Activated CD4-positive, alpha-beta T cell treated with anti-CD3 and anti-CD28 coated beads, Interleukin-2, amount 10 ng/mL, durations not matched to agents 7 days and 5 days (primary cell): ENCODE results near the gene USP51. TPM values are rescaled to one million over a fixed set of nuclear protein-coding genes. Genes with fewer than 3 reads are reported as not detected.
"Not testable (repeated sequence)": the region's sequence is repeated elsewhere in the genome, so short reads cannot be mapped to it uniquely, and the experiment has no call there.

Experiments used
- CTCF ChIA-PET: fragments of 350-600 bp; sonication (Branson Sonifier 250); formaldehyde crosslinking; loops from one replicate; lab custom pipeline; 2021; ENCODE audit warnings: antibody characterized with exemption; lab: Charles Lee
- POLR2A ChIA-PET: fragments of 350-600 bp; sonication (Branson Sonifier 250); formaldehyde crosslinking; loops from one replicate; lab custom pipeline; 2021; ENCODE audit warnings: antibody characterized with exemption; lab: Charles Lee
- DNase-seq: peaks from one replicate; pipeline ENCODE4 v3.0.0-alpha.2; 2020
- H3K27ac Mint-ChIP-seq: one replicate; pipeline ENCODE4 v1.8.0; 2021; ENCODE audit warnings: mild to moderate bottlenecking, moderate library complexity, mixed read lengths
- H3K27me3 Mint-ChIP-seq: one replicate; pipeline ENCODE4 v1.8.0; 2021; ENCODE audit warnings: mixed read lengths
- H3K36me3 Mint-ChIP-seq: one replicate; pipeline ENCODE4 v1.8.0; 2021; ENCODE audit warnings: low read depth, mixed read lengths
- H3K4me1 Mint-ChIP-seq: one replicate; pipeline ENCODE4 v1.8.0; 2021; ENCODE audit warnings: mixed read lengths
- H3K4me3 Mint-ChIP-seq: one replicate; pipeline ENCODE4 v1.8.0; 2021; ENCODE audit warnings: mild to moderate bottlenecking, moderate library complexity, mixed read lengths
- H3K9me3 Mint-ChIP-seq: one replicate; pipeline ENCODE4 v1.8.0; 2021; ENCODE audit warnings: mixed read lengths
- microRNA-seq: library from miRNA; unstranded; fragments of <30 nt; microRNA quantifications from one replicate; pipeline ENCODE4 v1.2.0, GENCODE V29; 2021; ENCODE audit warnings: borderline microRNAs expressed, borderline replicate concordance
- total RNA-seq, 2 experiments: library from RNA; stranded (reverse); gene quantifications; one replicate each; pipeline ENCODE4 v1.2.3, GENCODE V29; 2021

The USP51 gene
- total RNA-seq, 2 experiments from 2014 or later, result 1.8 TPM

DNA sequence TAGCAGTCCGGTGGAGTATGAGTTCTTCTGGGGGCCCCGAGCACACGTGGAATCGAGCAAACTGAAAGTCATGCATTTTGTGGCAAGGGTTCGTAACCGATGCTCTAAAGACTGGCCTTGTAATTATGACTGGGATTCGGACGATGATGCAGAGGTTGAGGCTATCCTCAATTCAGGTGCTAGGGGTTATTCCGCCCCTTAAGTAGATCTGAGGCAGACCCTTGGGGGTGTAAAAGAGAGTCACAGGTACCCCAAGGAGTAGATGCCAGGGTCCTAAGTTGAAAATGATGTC is 36.9 kb downstream of the USP51 start:
- no peaks in the 10 kb centered on the region for H3K27me3 Mint-ChIP-seq
- H3K4me1 Mint-ChIP-seq, result peaks cover 23% of the 10 kb centered on the region
- H3K36me3 Mint-ChIP-seq, result no peaks in the 10 kb centered on the region
- ChIA-PET POLR2A (no interaction called here), CTCF (no interaction called here)
- DNase-seq, result no peak
- peak overlapping the region; percentile 94 for H3K4me3 Mint-ChIP-seq
- H3K9me3 Mint-ChIP-seq, result no peaks in the 10 kb centered on the region
- H3K27ac Mint-ChIP-seq, result peak overlapping the region; percentile 96

DNA sequence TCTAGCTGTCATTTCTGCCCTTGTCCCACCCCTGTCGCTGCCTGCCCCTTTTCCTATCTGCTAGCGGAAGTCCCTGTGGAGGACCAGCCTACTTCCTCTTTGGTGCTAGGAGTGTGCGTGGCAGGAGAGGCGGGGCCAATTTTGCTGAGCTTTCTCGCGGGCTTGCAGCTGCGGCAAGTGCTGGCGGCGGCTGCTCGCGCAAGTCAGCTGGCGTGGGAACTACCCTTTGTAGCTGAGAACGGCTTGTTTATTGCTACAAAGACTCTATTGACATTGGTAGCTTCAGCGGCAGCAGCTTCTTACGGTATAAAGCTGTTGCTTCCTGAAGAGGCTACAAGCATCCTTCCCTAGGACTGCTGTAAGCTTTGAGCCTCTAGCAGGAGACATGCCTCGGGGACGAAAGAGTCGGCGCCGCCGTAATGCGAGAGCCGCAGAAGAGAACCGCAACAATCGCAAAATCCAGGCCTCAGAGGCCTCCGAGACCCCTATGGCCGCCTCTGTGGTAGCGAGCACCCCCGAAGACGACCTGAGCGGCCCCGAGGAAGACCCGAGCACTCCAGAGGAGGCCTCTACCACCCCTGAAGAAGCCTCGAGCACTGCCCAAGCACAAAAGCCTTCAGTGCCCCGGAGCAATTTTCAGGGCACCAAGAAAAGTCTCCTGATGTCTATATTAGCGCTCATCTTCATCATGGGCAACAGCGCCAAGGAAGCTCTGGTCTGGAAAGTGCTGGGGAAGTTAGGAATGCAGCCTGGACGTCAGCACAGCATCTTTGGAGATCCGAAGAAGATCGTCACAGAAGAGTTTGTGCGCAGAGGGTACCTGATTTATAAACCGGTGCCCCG is 37.4 kb downstream of the USP51 start, which contains the start of gene MAGEH1:
Gene MAGEH1, plus strand, starts transcription at position 138 of the 843 bp plus-strand sequence. Its CDS starts 248 bp downstream, at position 386.
- Mint-ChIP-seq H3K27ac (peak within 1 kb of the TSS; percentile 96), H3K4me3 (peak within 1 kb of the TSS; percentile 94), H3K4me1 (peaks cover 23% of the 10 kb centered on the region), H3K27me3 (no peaks in the 10 kb centered on the region), H3K36me3 (no peaks in the 10 kb centered on the region), H3K9me3 (no peaks in the 10 kb centered on the region)
- POLR2A ChIA-PET, result interaction anchor here (0.9 kb wide), 1 partner anchor 37 kb away, joined by 3 read pairs; no protein-coding TSS in a partner anchor
- CTCF ChIA-PET, result no interaction called here
- peak; percentile 82 for DNase-seq

DNA sequence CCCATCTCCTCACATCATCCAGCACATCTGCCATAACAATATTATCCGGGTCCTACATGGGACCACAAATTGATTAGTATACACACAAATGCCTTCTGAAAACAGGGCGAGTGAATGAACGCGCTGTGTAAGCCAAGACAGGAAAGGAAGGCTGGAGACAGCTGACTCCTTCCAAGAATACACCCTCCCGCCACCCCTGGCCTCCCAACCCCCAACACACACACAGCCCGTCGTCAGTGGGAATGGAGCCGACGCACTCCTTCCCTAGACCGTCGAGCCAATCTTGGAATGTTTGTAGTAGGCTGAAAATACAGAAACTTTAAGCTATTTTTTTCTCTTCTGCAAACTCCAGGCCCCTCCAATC is 38.0 kb downstream of the USP51 start:
- DNase-seq, result no peak
- POLR2A ChIA-PET, result interaction anchor here (0.9 kb wide), 1 partner anchor 37 kb away, joined by 3 read pairs; no protein-coding TSS in a partner anchor
- H3K36me3 Mint-ChIP-seq, result no peaks in the 10 kb centered on the region
- H3K9me3 Mint-ChIP-seq, result no peaks in the 10 kb centered on the region
- H3K4me3 Mint-ChIP-seq, result peak overlapping the region; percentile 94
- H3K27ac Mint-ChIP-seq, result peak overlapping the region; percentile 96
- peaks cover 23% of the 10 kb centered on the region for H3K4me1 Mint-ChIP-seq
- CTCF ChIA-PET, result no interaction called here
- no peaks in the 10 kb centered on the region for H3K27me3 Mint-ChIP-seq

DNA sequence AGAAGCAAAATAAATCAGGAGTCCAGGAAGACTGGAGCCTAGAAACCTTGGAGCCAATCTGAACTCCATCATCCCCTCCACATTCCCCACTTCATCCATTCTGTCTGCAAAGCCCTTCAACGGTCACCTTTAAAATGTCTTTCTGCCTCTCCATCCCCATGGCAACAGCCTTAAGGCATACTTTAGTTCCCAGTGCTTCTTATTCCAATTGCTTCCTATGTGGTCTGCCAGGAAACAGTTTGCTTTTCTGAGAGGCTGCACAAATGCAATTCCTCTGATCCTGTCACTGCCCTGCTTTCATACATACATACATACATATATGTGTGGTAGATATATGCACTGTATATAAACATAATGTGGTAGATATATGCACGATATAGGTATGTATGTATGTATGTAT is 38.5 kb downstream of the USP51 start:
- Mint-ChIP-seq H3K36me3 (no peaks in the 10 kb centered on the region), H3K27ac (no peak overlapping the region), H3K9me3 (no peaks in the 10 kb centered on the region), H3K4me1 (peaks cover 23% of the 10 kb centered on the region), H3K27me3 (no peaks in the 10 kb centered on the region), H3K4me3 (peak overlapping the region; percentile 94)
- ChIA-PET POLR2A (no interaction called here), CTCF (no interaction called here)
- DNase-seq, result no peak

DNA sequence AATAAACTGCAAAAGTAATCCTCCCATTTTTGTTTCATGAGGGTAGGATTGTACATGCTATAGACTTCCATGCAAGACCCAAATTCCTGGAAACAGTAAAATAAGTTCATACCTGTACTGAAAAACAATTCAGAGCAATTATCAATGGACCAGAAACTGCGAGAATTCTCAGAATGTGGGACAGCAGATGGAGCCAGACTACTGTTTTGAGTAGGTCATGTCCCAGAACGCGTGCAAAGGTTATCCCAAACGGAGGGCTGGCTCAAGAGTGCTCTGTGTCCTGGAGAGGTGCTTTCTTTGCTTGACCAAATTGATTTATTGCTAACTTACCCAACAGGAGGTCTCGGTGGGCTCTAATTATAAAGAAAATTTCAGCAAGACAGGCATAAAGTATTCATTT is 39.4 kb downstream of the USP51 start:
- Mint-ChIP-seq H3K4me1 (peaks cover 23% of the 10 kb centered on the region), H3K9me3 (no peaks in the 10 kb centered on the region), H3K27ac (no peak overlapping the region), H3K27me3 (peaks cover 2% of the 10 kb centered on the region), H3K36me3 (no peaks in the 10 kb centered on the region), H3K4me3 (no peak overlapping the region)
- ChIA-PET CTCF (no interaction called here), POLR2A (no interaction called here)
- DNase-seq, result no peak

DNA sequence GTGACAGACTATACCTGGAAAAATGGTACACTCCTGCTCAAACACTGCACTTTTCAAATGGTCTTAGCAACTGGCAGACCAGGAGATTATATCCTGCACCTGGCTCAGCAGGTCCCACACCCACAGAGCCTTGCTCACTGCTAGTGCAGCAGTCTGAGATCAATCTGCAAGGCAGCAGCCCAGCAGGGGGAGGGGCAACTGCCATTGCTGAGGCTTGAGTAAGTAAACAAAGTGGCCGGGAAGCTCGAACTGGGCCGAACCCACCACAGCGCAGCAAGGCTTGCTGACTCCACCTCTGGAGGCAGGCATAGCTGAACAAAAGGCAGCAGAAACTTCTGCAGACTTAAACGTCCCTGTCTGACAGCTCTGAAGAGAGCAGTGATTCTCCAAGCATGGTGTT is 46.2 kb downstream of the USP51 start:
- CTCF ChIA-PET, H3K9me3 Mint-ChIP-seq, POLR2A ChIA-PET, H3K4me3 Mint-ChIP-seq, H3K27ac Mint-ChIP-seq, DNase-seq, H3K36me3 Mint-ChIP-seq, H3K27me3 Mint-ChIP-seq, H3K4me1 Mint-ChIP-seq: not testable (repeated sequence)

Small RNA genes within 50 kb of the gene (microRNA-seq; reads per million reads assigned to microRNA genes)
- gene MIR4536-1 (not detected), gene MIR4536-2 (not detected)

Other genes with a start within 250 kb of the USP51 start
- gene PAGE3, start 224.9 kb downstream of the USP51 start, total RNA-seq, result not detected
- 10 to 100 TPM; 17.3 to 18.7 TPM for gene MAGEH1, start 37.7 kb downstream of the USP51 start, total RNA-seq
- gene FOXR2, start 133.6 kb upstream of the USP51 start, total RNA-seq, result not detected
- 1 to 10 TPM; 6.6 to 7.3 TPM for gene RRAGB, start 227.9 kb upstream of the USP51 start, total RNA-seq